HCT116 (cell line): Measurements from ENCODE around the gene CMIP. TPM values are rescaled to one million over a fixed set of nuclear protein-coding genes. Genes with fewer than 3 reads are reported as not detected.

Experiments
- ATAC-seq: fragments of 200-7000 bp; cut with Tn5 transposase; 2 replicates; pipeline ENCODE4 v1.9.1; 2020; ENCODE audit warnings: mild to moderate bottlenecking, moderate library complexity
- BruUV-seq: library from RNA; stranded (reverse); fragments of 400-500 nt; replicated peaks from 2 replicates; lab custom pipeline; 2021; lab: Mats Ljungman, UMichigan
- CTCF ChIA-PET: fragments of 300-600 bp; sonication (Branson Sonifier 250); formaldehyde crosslinking; loops from one replicate; lab custom pipeline; 2021; ENCODE audit warnings: antibody characterized with exemption; lab: Charles Lee
- POLR2A ChIA-PET: fragments of 300-600, 350-600 bp; sonication (Branson Sonifier 250); formaldehyde crosslinking; loops from one replicate; lab custom pipeline; 2021; ENCODE audit warnings: antibody characterized with exemption; lab: Charles Lee
- RAD21 ChIA-PET, 2 experiments: fragments of 300-600 bp; sonication (Branson Sonifier 250); formaldehyde crosslinking; loops; one replicate each; lab custom pipeline; 2023; ENCODE audit warnings: low total read pairs in 2 of 2; ENCODE audit not compliant: uncharacterized antibody in 2 of 2, unreplicated experiment in 2 of 2, low non-redundant PET in 1 of 2; lab: Charles Lee
- DNase-seq: peaks from one replicate; pipeline ENCODE4 v3.0.0-alpha.2; 2010; ENCODE audit warnings: low read depth, low spot score
- H2AFZ ChIP-seq: fragments of 200-600 bp; shearing (Covaris generic), sonication (generic); 2 replicates; pipeline ENCODE4 v1.6.1; 2017; ENCODE audit warnings: low read depth, mixed run types, mixed read lengths, antibody characterized with exemption, low read length; ENCODE audit not compliant: poor library complexity, severe bottlenecking
- H3K27ac ChIP-seq: 2 replicates; pipeline ENCODE4 v1.5.1; 2012; ENCODE audit warnings: low read depth, low read length
- H3K27me3 ChIP-seq: fragments of 200-600 bp; sonication (generic); 2 replicates; pipeline ENCODE4 v1.6.1; 2016; ENCODE audit warnings: mixed run types, low read length, mixed read lengths; ENCODE audit not compliant: insufficient read depth
- H3K36me3 ChIP-seq, 2 experiments: fragments of 200-500 bp in 1 of 2; fragments of 200-600 bp in 1 of 2; sonication (Bioruptor generic) in 1 of 2; sonication (generic) in 1 of 2; 2 replicates each; pipeline versions ENCODE4 v1.5.1 to v1.6.1; 2014 to 2016; ENCODE audit warnings: low read length in 2 of 2, inconsistent platforms in 1 of 2, mixed read lengths in 1 of 2, mixed run types in 1 of 2; ENCODE audit not compliant: insufficient read depth in 2 of 2, control insufficient read depth in 1 of 2
- H3K4me1 ChIP-seq, 2 experiments: fragments of 200-600 bp in 1 of 2; sonication (generic) in 1 of 2; 2 replicates each; pipeline versions ENCODE4 v1.5.1 to v1.6.1; 2012 to 2017; ENCODE audit warnings: low read length in 2 of 2, inconsistent platforms in 1 of 2, mild to moderate bottlenecking in 1 of 2, mixed read lengths in 1 of 2, mixed run types in 1 of 2, moderate library complexity in 1 of 2; ENCODE audit not compliant: insufficient read depth in 2 of 2, control insufficient read depth in 1 of 2
- H3K4me2 ChIP-seq: fragments of 200-600 bp; sonication (generic); 2 replicates; pipeline ENCODE4 v1.6.1; 2017; ENCODE audit warnings: mixed run types, low read length, mixed read lengths
- H3K4me3 ChIP-seq, 2 experiments: fragments of 200-600 bp in 1 of 2; sonication (generic) in 1 of 2; replicated peaks in 1 of 2; 2 replicates each; pipeline ENCODE4 v1.5.1; 2011 to 2016; ENCODE audit warnings: low read length in 2 of 2, control low read depth in 1 of 2, low read depth in 1 of 2, mild to moderate bottlenecking in 1 of 2, mixed read lengths in 1 of 2, mixed run types in 1 of 2
- H3K79me2 ChIP-seq: fragments of 200-600 bp; sonication (generic); 2 replicates; pipeline ENCODE4 v1.6.1; 2017; ENCODE audit warnings: mild to moderate bottlenecking, mixed run types, low read length, moderate library complexity, mixed read lengths; ENCODE audit not compliant: insufficient read depth
- H3K9ac ChIP-seq: fragments of 200-600 bp; sonication (generic); 2 replicates; pipeline ENCODE4 v1.6.1; 2016; ENCODE audit warnings: low read length, mixed read lengths
- H3K9me2 ChIP-seq: fragments of 200-600 bp; sonication (generic), shearing (Covaris generic); 2 replicates; pipeline ENCODE4 v1.6.1; 2017; ENCODE audit warnings: mixed run types, mild to moderate bottlenecking, moderate library complexity; ENCODE audit not compliant: insufficient read depth
- H3K9me3 ChIP-seq, 2 experiments: fragments of 200-500 bp in 1 of 2; fragments of 200-600 bp in 1 of 2; sonication (Bioruptor generic) in 1 of 2; sonication (generic) in 1 of 2; 2 replicates each; pipeline ENCODE4 v1.6.1; 2014 to 2017; ENCODE audit warnings: low read length in 2 of 2, mixed read lengths in 2 of 2, inconsistent platforms in 1 of 2, low read depth in 1 of 2, mild to moderate bottlenecking in 1 of 2, mixed run types in 1 of 2, moderate library complexity in 1 of 2; ENCODE audit not compliant: control insufficient read depth in 1 of 2, insufficient read depth in 1 of 2
- H4K20me1 ChIP-seq: fragments of 200-600 bp; sonication (generic), shearing (Covaris generic); 2 replicates; pipeline ENCODE4 v1.6.1; 2017; ENCODE audit warnings: mixed run types, mild to moderate bottlenecking, moderate library complexity; ENCODE audit not compliant: insufficient read depth
- EGR1 ChIP-seq: IDR thresholded peaks from 2 replicates; pipeline ENCODE4 v1.6.1; 2012; ENCODE audit warnings: low read depth
- REST ChIP-seq: IDR thresholded peaks from 2 replicates; pipeline ENCODE4 v1.6.1; 2012; ENCODE audit warnings: low read depth
- YY1 ChIP-seq: IDR thresholded peaks from 2 replicates; pipeline ENCODE4 v1.6.1; 2011; ENCODE audit warnings: low read length, low read depth, moderate library complexity, mild to moderate bottlenecking; ENCODE audit not compliant: insufficient replicate concordance; ENCODE audit errors: extremely low read depth
- intact Hi-C: fragments of 100-400 bp; cut with micrococcal nuclease; formaldehyde crosslinking; loops from 2 replicates; pipeline ENCODE4 v1.10.0; 2022
- total RNA-seq: library from RNA; stranded (reverse); gene quantifications from one replicate; pipeline ENCODE4 v1.2.1, GENCODE V29; 2021; ENCODE audit not compliant: unreplicated experiment
- TF ChIP-seq, protein P1 (sequence below): IDR thresholded peaks from 2 replicates; pipeline ENCODE4 v1.6.1; 2011; ENCODE audit warnings: mild to moderate bottlenecking, low read length, moderate library complexity; ENCODE audit not compliant: insufficient replicate concordance; ENCODE audit errors: extremely low read depth

The CMIP gene
- total RNA-seq, 1 experiment from 2014 or later: 64.6 TPM

GRCh38 chr16:81489547-81490267, 45.1 kb downstream of the CMIP start:
- CTCF ChIA-PET: no interaction called here
- no peak overlapping the region for H3K27ac ChIP-seq
- no peaks in the 10 kb centered on the region for H3K27me3 ChIP-seq
- no peak for ATAC-seq
- H3K79me2 ChIP-seq: peaks cover 97% of the 10 kb centered on the region
- H3K9me3 ChIP-seq: no peaks in the 10 kb centered on the region
- DNase-seq: no peak
- H3K4me1 ChIP-seq: peaks cover 39 to 84% of the 10 kb centered on the region in 2 experiments
- no peaks in the 10 kb centered on the region for H3K36me3 ChIP-seq
- H3K4me2 ChIP-seq: no peak overlapping the region
- no peak overlapping the region for H3K4me3 ChIP-seq
- intact Hi-C loops: no loop called here
- no peak overlapping the region; the same call in 1 of the 2 replicates for H3K9ac ChIP-seq
- no TSS peak for BruUV-seq
- RAD21 ChIA-PET: no interaction called here
- no peaks in the 10 kb centered on the region for H3K9me2 ChIP-seq
- H2AFZ ChIP-seq: no peak overlapping the region
- TF ChIP-seq, protein P1, sequence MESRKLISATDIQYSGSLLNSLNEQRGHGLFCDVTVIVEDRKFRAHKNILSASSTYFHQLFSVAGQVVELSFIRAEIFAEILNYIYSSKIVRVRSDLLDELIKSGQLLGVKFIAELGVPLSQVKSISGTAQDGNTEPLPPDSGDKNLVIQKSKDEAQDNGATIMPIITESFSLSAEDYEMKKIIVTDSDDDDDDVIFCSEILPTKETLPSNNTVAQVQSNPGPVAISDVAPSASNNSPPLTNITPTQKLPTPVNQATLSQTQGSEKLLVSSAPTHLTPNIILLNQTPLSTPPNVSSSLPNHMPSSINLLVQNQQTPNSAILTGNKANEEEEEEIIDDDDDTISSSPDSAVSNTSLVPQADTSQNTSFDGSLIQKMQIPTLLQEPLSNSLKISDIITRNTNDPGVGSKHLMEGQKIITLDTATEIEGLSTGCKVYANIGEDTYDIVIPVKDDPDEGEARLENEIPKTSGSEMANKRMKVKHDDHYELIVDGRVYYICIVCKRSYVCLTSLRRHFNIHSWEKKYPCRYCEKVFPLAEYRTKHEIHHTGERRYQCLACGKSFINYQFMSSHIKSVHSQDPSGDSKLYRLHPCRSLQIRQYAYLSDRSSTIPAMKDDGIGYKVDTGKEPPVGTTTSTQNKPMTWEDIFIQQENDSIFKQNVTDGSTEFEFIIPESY: no peak
- TF ChIP-seq YY1: no peak
- TF ChIP-seq REST: no peak
- no peak for TF ChIP-seq EGR1
- POLR2A ChIA-PET: no interaction called here
- H4K20me1 ChIP-seq: peaks cover 4% of the 10 kb centered on the region; the same call in 1 of the 2 replicates
